GM06990 (cell line): ENCODE measurements around the gene WNT3.

ENCODE experiments used
- DNase-seq: peaks from one replicate; pipeline ENCODE4 v3.0.0-alpha.2; 2011; ENCODE audit not compliant: insufficient read length; ENCODE audit errors: extremely low read depth
- H3K27me3 ChIP-seq: replicated peaks from 2 replicates; pipeline ENCODE4 v1.6.0; 2011; ENCODE audit warnings: low read length; ENCODE audit not compliant: control insufficient read depth, insufficient read depth
- H3K36me3 ChIP-seq: 2 replicates; pipeline ENCODE4 v1.5.1; 2011; ENCODE audit warnings: low read length; ENCODE audit not compliant: control insufficient read depth, insufficient read depth
- H3K4me3 ChIP-seq: replicated peaks from 2 replicates; pipeline ENCODE4 v1.5.1; 2011; ENCODE audit warnings: low read depth, mild to moderate bottlenecking, control low read depth, low read length
- CTCF ChIP-seq: IDR thresholded peaks from 2 replicates; pipeline ENCODE4 v1.5.1; 2011; ENCODE audit warnings: low read length, control low read depth, mild to moderate bottlenecking, inconsistent platforms; ENCODE audit not compliant: insufficient read depth, poor library complexity, severe bottlenecking

WNT3 gene

GRCh38 chr17:46719891-46720290 lies 98.6 kb downstream of the WNT3 start:
- Histone ChIP-seq H3K36me3 (peaks cover 3% of the 10 kb centered on the region), H3K27me3 (no peaks in the 10 kb centered on the region), H3K4me3 (no peak overlapping the region)
- no peak for DNase-seq
- TF ChIP-seq CTCF = no peak

GRCh38 chr17:46717999-46718398 lies 100.5 kb downstream of the WNT3 start:
- Histone ChIP-seq H3K4me3 (no peak overlapping the region), H3K36me3 (peaks cover 3% of the 10 kb centered on the region), H3K27me3 (no peaks in the 10 kb centered on the region)
- no peak for DNase-seq
- TF ChIP-seq CTCF = no peak
